H1 (cell line): ENCODE measurements around the gene PCDHGA1. TPM values are rescaled to one million over a fixed set of nuclear protein-coding genes. Genes with fewer than 3 reads are reported as not detected.
A peak's percentile ranks its signal among the peaks of the same experiment; 100 is the strongest.

ENCODE experiments used
- CTCF ChIA-PET: fragments of 300-600 bp; sonication (Branson Sonifier 250); formaldehyde crosslinking; loops from one replicate; lab custom pipeline; 2021; ENCODE audit not compliant: partially characterized antibody; lab: Charles Lee
- POLR2A ChIA-PET: fragments of 300-600 bp; sonication (Branson Sonifier 250); formaldehyde crosslinking; loops from one replicate; lab custom pipeline; 2021; ENCODE audit warnings: inconsistent platforms; ENCODE audit not compliant: partially characterized antibody; lab: Charles Lee
- DNase-seq, 2 experiments: peaks; one replicate each; pipeline versions ENCODE4 v3.0.0 to v3.0.0-alpha.2; 2010 to 2022; ENCODE audit warnings: low spot score in 2 of 2, low read depth in 1 of 2, mixed read lengths in 1 of 2
- FAIRE-seq: peaks from 2 replicates; lab custom pipeline; 2011; peaks lifted over from hg19 to GRCh38; lab: Jason Lieb, UNC
- H2AFZ ChIP-seq: 2 replicates; pipeline ENCODE4 v1.8.1; 2012; ENCODE audit warnings: low read length, inconsistent platforms
- H2AK5ac ChIP-seq: 2 replicates; pipeline ENCODE4 v1.6.1; 2013; ENCODE audit warnings: low read depth, low read length
- H2BK120ac ChIP-seq: replicated peaks from 2 replicates; pipeline ENCODE3; 2013; ENCODE audit warnings: low read depth, low read length, inconsistent platforms
- H2BK12ac ChIP-seq: 2 replicates; pipeline ENCODE4 v1.6.1; 2013; ENCODE audit warnings: low read depth, low read length
- H2BK15ac ChIP-seq: 2 replicates; pipeline ENCODE4 v1.6.1; 2013; ENCODE audit warnings: low read length
- H2BK20ac ChIP-seq: 2 replicates; pipeline ENCODE4 v1.6.1; 2013; ENCODE audit warnings: low read length
- H2BK5ac ChIP-seq: 2 replicates; pipeline ENCODE4 v1.6.1; 2013; ENCODE audit warnings: low read depth, low read length
- H3K14ac ChIP-seq: 2 replicates; pipeline ENCODE4 v1.6.1; 2013; ENCODE audit warnings: inconsistent platforms; ENCODE audit not compliant: insufficient read length
- H3K18ac ChIP-seq: 2 replicates; pipeline ENCODE4 v1.6.1; 2013; ENCODE audit warnings: low read length; ENCODE audit errors: extremely low read depth
- H3K23ac ChIP-seq: 2 replicates; pipeline ENCODE4 v1.6.1; 2013; ENCODE audit warnings: inconsistent platforms; ENCODE audit not compliant: insufficient read length
- H3K23me2 ChIP-seq: 2 replicates; pipeline ENCODE4 v1.6.1; 2013; ENCODE audit warnings: low read depth, low read length
- H3K27ac ChIP-seq: 2 replicates; pipeline ENCODE4 v1.6.1; 2011; ENCODE audit warnings: low read depth, low read length, inconsistent platforms
- H3K27me3 ChIP-seq, 4 experiments: replicated peaks in 1 of 4; 1 replicate in 1 of 4; 2 replicates in 3 of 4; pipeline versions ENCODE4 v1.6.1 to v1.8.1; 2011 to 2013; ENCODE audit warnings: low read length in 3 of 4, mild to moderate bottlenecking in 3 of 4, inconsistent platforms in 2 of 4, mixed read lengths in 2 of 4, moderate library complexity in 1 of 4; ENCODE audit not compliant: control insufficient read depth in 3 of 4, insufficient read depth in 3 of 4; ENCODE audit errors: extremely low read depth in 1 of 4
- H3K36me3 ChIP-seq, 4 experiments: 2 replicates each; pipeline versions ENCODE4 v1.6.1 to v1.8.1; 2011 to 2013; ENCODE audit warnings: mild to moderate bottlenecking in 4 of 4, low read length in 3 of 4, moderate library complexity in 2 of 4, control low read depth in 1 of 4, inconsistent platforms in 1 of 4; ENCODE audit not compliant: insufficient read depth in 4 of 4, control insufficient read depth in 2 of 4
- H3K4ac ChIP-seq: replicated peaks from 2 replicates; pipeline ENCODE3; 2013; ENCODE audit warnings: low read length, low read depth, mixed read lengths, inconsistent platforms; ENCODE audit not compliant: insufficient read length
- H3K4me1 ChIP-seq, 4 experiments: replicated peaks in 1 of 4; 1 replicate in 1 of 4; 2 replicates in 3 of 4; pipeline versions ENCODE4 v1.6.1 to v1.8.1; 2011 to 2013; ENCODE audit warnings: low read length in 3 of 4, inconsistent platforms in 2 of 4, mixed read lengths in 1 of 4; ENCODE audit not compliant: insufficient read depth in 4 of 4, control insufficient read depth in 3 of 4
- H3K4me2 ChIP-seq, 2 experiments: 2 replicates each; pipeline versions ENCODE4 v1.6.1 to v1.8.1; 2011 to 2013; ENCODE audit warnings: low read depth in 2 of 2, low read length in 2 of 2, control low read depth in 1 of 2, inconsistent platforms in 1 of 2, mild to moderate bottlenecking in 1 of 2; ENCODE audit not compliant: insufficient read depth in 1 of 2
- H3K4me3 ChIP-seq, 4 experiments: fragments of 200-600, 300-600 bp in 1 of 4; sonication (generic), shearing (Covaris generic), sonication (Bioruptor Twin) in 1 of 4; 2 replicates each; pipeline versions ENCODE4 v1.5.1 to v1.8.1; 2011 to 2016; ENCODE audit warnings: low read length in 4 of 4, low read depth in 3 of 4, control low read depth in 2 of 4, inconsistent platforms in 2 of 4, mild to moderate bottlenecking in 2 of 4, mixed read lengths in 1 of 4, moderate library complexity in 1 of 4; ENCODE audit not compliant: insufficient read depth in 2 of 4; ENCODE audit errors: extremely low read depth in 1 of 4
- H3K56ac ChIP-seq: replicated peaks from 2 replicates; pipeline ENCODE3; 2013; ENCODE audit warnings: low read depth, mild to moderate bottlenecking, mixed read lengths, low read length, inconsistent platforms; ENCODE audit not compliant: insufficient read length
- H3K79me1 ChIP-seq: 2 replicates; pipeline ENCODE4 v1.6.1; 2013; ENCODE audit warnings: low read depth, low read length, control low read depth
- H3K79me2 ChIP-seq, 2 experiments: 2 replicates each; pipeline versions ENCODE4 v1.6.1 to v1.8.1; 2012 to 2013; ENCODE audit warnings: low read length in 2 of 2, mild to moderate bottlenecking in 2 of 2, inconsistent platforms in 1 of 2; ENCODE audit not compliant: insufficient read depth in 2 of 2, control insufficient read depth in 1 of 2
- H3K9ac ChIP-seq, 4 experiments: replicated peaks in 1 of 4; 1 replicate in 1 of 4; 2 replicates in 3 of 4; pipeline versions ENCODE4 v1.6.1 to v1.8.1; 2011 to 2013; ENCODE audit warnings: low read depth in 3 of 4, low read length in 3 of 4, control low read depth in 2 of 4, mild to moderate bottlenecking in 2 of 4, moderate library complexity in 2 of 4, inconsistent platforms in 1 of 4; ENCODE audit errors: extremely low read depth in 1 of 4
- H3K9me3 ChIP-seq, 2 experiments: 2 replicates each; pipeline versions ENCODE4 v1.6.1 to v1.8.1; 2012 to 2013; ENCODE audit warnings: mild to moderate bottlenecking in 2 of 2, moderate library complexity in 2 of 2, control low read depth in 1 of 2, inconsistent platforms in 1 of 2, low read depth in 1 of 2, low read length in 1 of 2, mixed read lengths in 1 of 2; ENCODE audit not compliant: insufficient read depth in 2 of 2
- H4K20me1 ChIP-seq, 2 experiments: replicated peaks in 1 of 2; 2 replicates each; pipeline versions ENCODE3 to v1.8.1; 2011 to 2013; ENCODE audit warnings: inconsistent platforms in 2 of 2, low read length in 2 of 2, mild to moderate bottlenecking in 1 of 2; ENCODE audit not compliant: insufficient read depth in 2 of 2, control insufficient read depth in 1 of 2
- H4K5ac ChIP-seq: 2 replicates; pipeline ENCODE4 v1.6.1; 2013; ENCODE audit warnings: low read length, low read depth, mixed read lengths, inconsistent platforms; ENCODE audit not compliant: insufficient read length
- H4K8ac ChIP-seq: 2 replicates; pipeline ENCODE4 v1.8.0; 2013; ENCODE audit warnings: mild to moderate bottlenecking, moderate library complexity, low read length, inconsistent platforms; ENCODE audit not compliant: insufficient read depth; ENCODE audit errors: extremely low read depth
- H4K91ac ChIP-seq: replicated peaks from 2 replicates; pipeline ENCODE3; 2013; ENCODE audit warnings: low read length, mixed read lengths, inconsistent platforms; ENCODE audit not compliant: insufficient read length
- CEBPB ChIP-seq: IDR thresholded peaks from 2 replicates; pipeline ENCODE4 v1.6.1; 2012; ENCODE audit warnings: low read depth, low read length
- CREB1 ChIP-seq: IDR thresholded peaks from 2 replicates; pipeline ENCODE4 v1.6.1; 2012; ENCODE audit warnings: inconsistent platforms
- GTF2F1 ChIP-seq: IDR thresholded peaks from 2 replicates; pipeline ENCODE4 v1.6.1; 2012; ENCODE audit warnings: low read depth, low read length, improper control_type of control experiment, borderline replicate concordance
- KDM4A ChIP-seq: IDR thresholded peaks from one replicate; pipeline ENCODE4 v1.7.1; 2012; ENCODE audit warnings: low read depth, mild to moderate bottlenecking, moderate library complexity, low read length, inconsistent platforms; ENCODE audit not compliant: severe bottlenecking
- NANOG ChIP-seq: IDR thresholded peaks from 2 replicates; pipeline ENCODE4 v1.6.1; 2011; ENCODE audit warnings: low read length, low read depth, mild to moderate bottlenecking, inconsistent platforms; ENCODE audit not compliant: insufficient read depth, poor library complexity, severe bottlenecking
- NRF1 ChIP-seq: IDR thresholded peaks from 2 replicates; pipeline ENCODE4 v1.6.1; 2011; ENCODE audit warnings: mild to moderate bottlenecking, low read depth, low read length, improper control_type of control experiment
- TAF1 ChIP-seq: IDR thresholded peaks from 2 replicates; pipeline ENCODE4 v1.6.1; 2011; ENCODE audit warnings: mild to moderate bottlenecking, low read depth, low read length
- TEAD4 ChIP-seq: IDR thresholded peaks from 2 replicates; pipeline ENCODE4 v1.6.1; 2012; ENCODE audit warnings: low read depth, low read length, inconsistent platforms, mixed read lengths
- WGBS, 2 experiments: shearing (Covaris generic) in 1 of 2; methylation state at CpG; one replicate each; pipeline versions ENCODE4 v1.1.6 to v1.1.7; 2013 to 2015; ENCODE audit warnings: low lambda C conversion rate in 2 of 2, mixed read lengths in 2 of 2, inconsistent platforms in 1 of 2, low coverage in 1 of 2, missing lambda C conversion rate in 1 of 2; ENCODE audit not compliant: insufficient replicate concordance in 2 of 2, insufficient coverage in 1 of 2, insufficient read length in 1 of 2; ENCODE audit errors: extremely low coverage in 1 of 2, missing lambda C conversion rate in 1 of 2; 5-methylcytosine and 5-hydroxymethylcytosine counted together
- polyA plus RNA-seq, 7 experiments: library from polyadenylated mRNA; depleted of rRNA in 3 of 7; stranded (reverse) in 5 of 7; unstranded in 2 of 7; fragments of >200 nt in 5 of 7; fragments of 200-250 nt in 2 of 7; gene quantifications; 1 replicate in 5 of 7; 2 replicates in 1 of 7; 4 replicates in 1 of 7; pipeline versions ENCODE4 v1.2.1 to v1.2.3, GENCODE V29; 2011 to 2013; ENCODE audit warnings: missing spikeins in 2 of 7, mixed read lengths in 2 of 7
- total RNA-seq: library from RNA; stranded (reverse); fragmentation: NEBNext Ultra II Directional; extraction: Animal tissue kit (Norgen Biotek cat#: 25700); gene quantifications from 2 replicates; pipeline ENCODE4 v1.2.1, GENCODE V29; 2021
- TF ChIP-seq, protein P1 (sequence below): IDR thresholded peaks from 2 replicates; pipeline ENCODE4 v1.6.1; 2012; ENCODE audit warnings: low read length, inconsistent platforms
- TF ChIP-seq, protein P2 (sequence below): IDR thresholded peaks from 2 replicates; pipeline ENCODE4 v1.6.1; 2012; ENCODE audit warnings: inconsistent platforms

Gene PCDHGA1
- total and polyA plus RNA-seq, 2 of the 8 experiments (the other 6 are each of a cell fraction or from before 2014, with no cell fraction given), result 0.57 to 0.89 TPM

DNA sequence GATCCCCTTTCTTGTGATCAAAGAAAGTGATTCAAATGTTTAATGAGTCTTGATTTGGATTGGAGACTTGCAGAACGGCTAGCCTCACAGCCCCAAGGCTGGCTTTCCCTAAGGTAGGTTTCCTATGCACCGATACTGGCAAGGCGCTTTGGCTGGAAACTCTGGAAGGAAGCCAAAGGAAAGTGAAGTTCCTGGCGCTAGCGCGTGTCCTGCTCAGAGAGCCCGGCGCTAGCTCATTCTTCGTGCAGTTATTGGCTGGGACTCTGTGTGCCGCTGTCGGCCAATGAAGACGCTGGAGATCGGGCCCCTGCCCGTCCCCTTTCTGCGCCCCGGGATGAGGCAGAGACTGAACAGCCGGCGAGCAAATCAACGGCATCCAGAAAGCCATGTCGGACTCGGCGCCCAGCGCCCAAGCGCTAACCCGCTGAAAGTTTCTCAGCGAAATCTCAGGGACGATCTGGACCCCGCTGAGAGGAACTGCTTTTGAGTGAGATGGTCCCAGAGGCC lies 145.4 kb downstream of the PCDHGA1 start, which contains the start of gene PCDHGC3:
TSS of gene PCDHGC3 (plus strand) at position 342 of the 507 bp plus-strand sequence. CDS start at position 493, 151 bp downstream.
- Histone ChIP-seq H3K4me1 (peaks cover 0 to 5% (median 3%) of the 10 kb centered on the region in 4 experiments; a peak in 4 of 7 replicates), H3K36me3 (no peaks in the 10 kb centered on the region), H3K14ac (no peak within 1 kb of the TSS), H3K9ac (peak within 1 kb of the TSS; percentile 27 to 74 (median 53)), H3K27ac (no peak within 1 kb of the TSS), H2BK15ac (no peak within 1 kb of the TSS), H2AFZ (peak within 1 kb of the TSS; percentile 53), H4K8ac (peak within 1 kb of the TSS; percentile 69; the same call in 1 of the 2 replicates), H3K4ac (no peak within 1 kb of the TSS), H4K91ac (no peak within 1 kb of the TSS), H3K23ac (no peak within 1 kb of the TSS), H2BK20ac (no peak within 1 kb of the TSS), H4K5ac (no peak within 1 kb of the TSS), H3K4me2 (peak within 1 kb of the TSS; percentile 98 to 100), H2AK5ac (no peak within 1 kb of the TSS), H2BK5ac (no peak within 1 kb of the TSS), H3K79me2 (no peaks in the 10 kb centered on the region), H3K4me3 (peak within 1 kb of the TSS; percentile 68 to 85 (median 74)), H2BK120ac (no peak within 1 kb of the TSS), H3K23me2 (no peaks in the 10 kb centered on the region; the same call in 1 of the 2 replicates), H3K9me3 (no peaks in the 10 kb centered on the region), H3K79me1 (no peaks in the 10 kb centered on the region), H3K27me3 (peaks cover 11 to 24% (median 23%) of the 10 kb centered on the region in 4 experiments), H2BK12ac (no peak within 1 kb of the TSS), H3K18ac (no peak within 1 kb of the TSS; the same call in 1 of the 2 replicates), H4K20me1 (peaks cover 0 to 14% of the 10 kb centered on the region in 2 experiments), H3K56ac (no peak within 1 kb of the TSS)
- FAIRE-seq (no peak), DNase-seq (peak in 1 of 2 experiments; percentile 86)
- 4% methylated on average over 28 of the region's 28 CpGs; no CpG with 5 or more reads in 1 of the 2 experiments for WGBS, 2 experiments
- CTCF ChIA-PET, result interaction anchor here (1.0 to 8.6 kb wide), 18 partner anchors 13 to 241 kb away, joined by 3 to 218 read pairs (median 4); partner anchors contain the start of genes PCDHGA10, PCDHGA11, PCDHGA12 and PCDHGA8
- POLR2A ChIA-PET, result interaction anchor here (0.9 to 1.9 kb wide), 4 partner anchors 10 to 155 kb away, joined by 4 to 8 read pairs (median 5); partner anchors contain the start of genes PCDHGC5 and TAF7
- 0 out of 2 replicates have a peak, but pooled peaks have one; percentile 20 for TF ChIP-seq CREB1
- TF ChIP-seq CEBPB, result no peak
- TF ChIP-seq NRF1, result no peak
- TF ChIP-seq NANOG, result no peak
- no peak for TF ChIP-seq TEAD4
- TF ChIP-seq, protein P1, sequence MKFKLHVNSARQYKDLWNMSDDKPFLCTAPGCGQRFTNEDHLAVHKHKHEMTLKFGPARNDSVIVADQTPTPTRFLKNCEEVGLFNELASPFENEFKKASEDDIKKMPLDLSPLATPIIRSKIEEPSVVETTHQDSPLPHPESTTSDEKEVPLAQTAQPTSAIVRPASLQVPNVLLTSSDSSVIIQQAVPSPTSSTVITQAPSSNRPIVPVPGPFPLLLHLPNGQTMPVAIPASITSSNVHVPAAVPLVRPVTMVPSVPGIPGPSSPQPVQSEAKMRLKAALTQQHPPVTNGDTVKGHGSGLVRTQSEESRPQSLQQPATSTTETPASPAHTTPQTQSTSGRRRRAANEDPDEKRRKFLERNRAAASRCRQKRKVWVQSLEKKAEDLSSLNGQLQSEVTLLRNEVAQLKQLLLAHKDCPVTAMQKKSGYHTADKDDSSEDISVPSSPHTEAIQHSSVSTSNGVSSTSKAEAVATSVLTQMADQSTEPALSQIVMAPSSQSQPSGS, result no peak
- TF ChIP-seq GTF2F1, result no peak
- peak; percentile 18; the same call in 1 of the 2 replicates for TF ChIP-seq TAF1
- TF ChIP-seq, protein P2, sequence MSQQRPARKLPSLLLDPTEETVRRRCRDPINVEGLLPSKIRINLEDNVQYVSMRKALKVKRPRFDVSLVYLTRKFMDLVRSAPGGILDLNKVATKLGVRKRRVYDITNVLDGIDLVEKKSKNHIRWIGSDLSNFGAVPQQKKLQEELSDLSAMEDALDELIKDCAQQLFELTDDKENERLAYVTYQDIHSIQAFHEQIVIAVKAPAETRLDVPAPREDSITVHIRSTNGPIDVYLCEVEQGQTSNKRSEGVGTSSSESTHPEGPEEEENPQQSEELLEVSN, result peak; percentile 83
- no peak for TF ChIP-seq KDM4A
